Neural progenitor cell (in vitro differentiated cells): Measurements from ENCODE around the gene ANKRD31. TPM values are rescaled to one million over a fixed set of nuclear protein-coding genes. Genes with fewer than 3 reads are reported as not detected.

Experiments used
- DNase-seq: peaks from one replicate; pipeline ENCODE4 v3.0.0-alpha.2; 2016; ENCODE audit warnings: low spot score
- H2AFZ ChIP-seq: fragments of 200-600 bp; sonication (generic); replicated peaks from 2 replicates; pipeline ENCODE4 v1.6.1; 2016; ENCODE audit warnings: antibody characterized with exemption
- H3F3A ChIP-seq: fragments of 200-600 bp; sonication (generic); 2 replicates; pipeline ENCODE4 v1.6.1; 2016; ENCODE audit warnings: antibody characterized with exemption, low read depth
- H3K27ac ChIP-seq: fragments of 200-600 bp; sonication (generic); 2 replicates; pipeline ENCODE4 v1.5.1; 2016; ENCODE audit warnings: mild to moderate bottlenecking
- H3K27me3 ChIP-seq: fragments of 200-600 bp; sonication (generic); 2 replicates; pipeline ENCODE4 v1.6.1; 2016; ENCODE audit warnings: mild to moderate bottlenecking, moderate library complexity
- H3K36me3 ChIP-seq: fragments of 200-600 bp; sonication (generic); 2 replicates; pipeline ENCODE4 v1.5.1; 2016
- H3K4me1 ChIP-seq: fragments of 200-600 bp; sonication (generic); 2 replicates; pipeline ENCODE4 v1.6.1; 2016; ENCODE audit warnings: mixed run types
- H3K4me2 ChIP-seq: fragments of 200-600 bp; sonication (generic); 2 replicates; pipeline ENCODE4 v1.6.1; 2016
- H3K4me3 ChIP-seq: fragments of 200-600 bp; sonication (generic); 2 replicates; pipeline ENCODE4 v1.5.1; 2016
- H3K79me2 ChIP-seq: fragments of 200-600 bp; sonication (generic); 2 replicates; pipeline ENCODE4 v1.6.1; 2016; ENCODE audit warnings: low read depth
- H3K9ac ChIP-seq: fragments of 200-600 bp; sonication (generic); 2 replicates; pipeline ENCODE4 v1.6.1; 2016
- H3K9me3 ChIP-seq: fragments of 200-600 bp; sonication (generic); 2 replicates; pipeline ENCODE4 v1.5.1; 2016; ENCODE audit warnings: low read depth
- H4K20me1 ChIP-seq: fragments of 200-600 bp; sonication (generic); 2 replicates; pipeline ENCODE4 v1.6.1; 2016; ENCODE audit warnings: low read depth
- H3K27ac Mint-ChIP-seq: 3 replicates; pipeline ENCODE4 v1.8.0; 2021; ENCODE audit warnings: mixed read lengths
- H3K27me3 Mint-ChIP-seq: 2 replicates; pipeline ENCODE4 v1.8.0; 2022; ENCODE audit warnings: low read depth, mild to moderate bottlenecking, inconsistent platforms, moderate library complexity, mixed read lengths; ENCODE audit not compliant: insufficient read depth
- H3K36me3 Mint-ChIP-seq: 3 replicates; pipeline ENCODE4 v1.8.0; 2021; ENCODE audit warnings: mixed read lengths
- H3K4me1 Mint-ChIP-seq: 3 replicates; pipeline ENCODE4 v1.8.0; 2021; ENCODE audit warnings: mixed read lengths
- H3K4me3 Mint-ChIP-seq: 3 replicates; pipeline ENCODE4 v1.8.0; 2021; ENCODE audit warnings: mild to moderate bottlenecking, moderate library complexity, mixed read lengths
- H3K9me3 Mint-ChIP-seq: 3 replicates; pipeline ENCODE4 v1.8.0; 2020; ENCODE audit warnings: mixed read lengths
- EZH2 ChIP-seq: fragments of 200-600 bp; sonication (generic); IDR thresholded peaks from 2 replicates; pipeline ENCODE4 v1.6.1; 2017; ENCODE audit warnings: antibody characterized with exemption, mild to moderate bottlenecking, moderate library complexity
- EZH2phosphoT487 ChIP-seq: fragments of 200-600 bp; sonication (generic); IDR thresholded peaks from 2 replicates; pipeline ENCODE4 v1.6.1; 2017; ENCODE audit warnings: antibody characterized with exemption
- small RNA-seq: library from RNA; depleted of rRNA; stranded (forward); fragments of <200 nt; gene quantifications from one replicate; pipeline ENCODE3, GENCODE V24; 2015
- total RNA-seq: library from RNA; depleted of rRNA; stranded (reverse); fragments of >200 nt; gene quantifications from 2 replicates; pipeline ENCODE4 v1.2.3, GENCODE V29; 2015; ENCODE audit warnings: low replicate concordance
- TF ChIP-seq, protein P1 (sequence below): fragments of 200-600 bp; sonication (generic); IDR thresholded peaks from 2 replicates; pipeline ENCODE4 v1.5.1; 2017; ENCODE audit warnings: antibody characterized with exemption, mild to moderate bottlenecking

ANKRD31 gene
- total RNA-seq, 1 donor from 2014 or later = 0.75 TPM

- H3K36me3 ChIP-seq = no peaks in the 10 kb centered on the region
- no peak overlapping the region for H3K27ac ChIP-seq
- Mint-ChIP-seq H3K27ac (no peak overlapping the region), H3K4me3 (no peak overlapping the region), H3K36me3 (no peaks in the 10 kb centered on the region), H3K4me1 (peaks cover 2% of the 10 kb centered on the region), H3K9me3 (peaks cover 3% of the 10 kb centered on the region), H3K27me3 (no peaks in the 10 kb centered on the region)
- no peak for TF ChIP-seq EZH2phosphoT487
- TF ChIP-seq, protein P1, sequence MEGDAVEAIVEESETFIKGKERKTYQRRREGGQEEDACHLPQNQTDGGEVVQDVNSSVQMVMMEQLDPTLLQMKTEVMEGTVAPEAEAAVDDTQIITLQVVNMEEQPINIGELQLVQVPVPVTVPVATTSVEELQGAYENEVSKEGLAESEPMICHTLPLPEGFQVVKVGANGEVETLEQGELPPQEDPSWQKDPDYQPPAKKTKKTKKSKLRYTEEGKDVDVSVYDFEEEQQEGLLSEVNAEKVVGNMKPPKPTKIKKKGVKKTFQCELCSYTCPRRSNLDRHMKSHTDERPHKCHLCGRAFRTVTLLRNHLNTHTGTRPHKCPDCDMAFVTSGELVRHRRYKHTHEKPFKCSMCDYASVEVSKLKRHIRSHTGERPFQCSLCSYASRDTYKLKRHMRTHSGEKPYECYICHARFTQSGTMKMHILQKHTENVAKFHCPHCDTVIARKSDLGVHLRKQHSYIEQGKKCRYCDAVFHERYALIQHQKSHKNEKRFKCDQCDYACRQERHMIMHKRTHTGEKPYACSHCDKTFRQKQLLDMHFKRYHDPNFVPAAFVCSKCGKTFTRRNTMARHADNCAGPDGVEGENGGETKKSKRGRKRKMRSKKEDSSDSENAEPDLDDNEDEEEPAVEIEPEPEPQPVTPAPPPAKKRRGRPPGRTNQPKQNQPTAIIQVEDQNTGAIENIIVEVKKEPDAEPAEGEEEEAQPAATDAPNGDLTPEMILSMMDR = no peak
- no peak for TF ChIP-seq EZH2
- H2AFZ ChIP-seq = no peak overlapping the region
- H3K4me2 ChIP-seq = no peak overlapping the region
- no peak overlapping the region for H3K4me3 ChIP-seq
- H3K4me1 ChIP-seq = no peaks in the 10 kb centered on the region
- no peak overlapping the region for H3K9ac ChIP-seq
- DNase-seq = no peak
- H3K27me3 ChIP-seq = no peaks in the 10 kb centered on the region
- H4K20me1 ChIP-seq = no peaks in the 10 kb centered on the region
- no peaks in the 10 kb centered on the region for H3K9me3 ChIP-seq
- no peaks in the 10 kb centered on the region for H3F3A ChIP-seq
- no peaks in the 10 kb centered on the region for H3K79me2 ChIP-seq
These were observed 217.7 kb downstream of the ANKRD31 start for GRCh38 chr5:75018805-75019587.

Small RNAs within 50 kb of the gene (small RNA-seq; reads per million reads assigned to genes)
- not detected for gene SUMO2P5

Other genes starting within 250 kb of the ANKRD31 start
- gene GCNT4, start 184.3 kb downstream of the ANKRD31 start, total RNA-seq = 0.17 and 0.25 TPM in 2 replicates
- gene HMGCR, start 100.3 kb upstream of the ANKRD31 start, total RNA-seq = 227 and 248 TPM in 2 replicates